Activated CD8-positive, alpha-beta T cell treated with anti-CD3 and anti-CD28 coated beads for 36 hours (primary cell): ENCODE measurements around the gene MYO18A. TPM values are rescaled to one million over a fixed set of nuclear protein-coding genes. Genes with fewer than 3 reads are reported as not detected.

ENCODE experiments used
- ATAC-seq: fragments of 200-7000 bp; cut with Tn5 transposase; one replicate; pipeline ENCODE4 v1.10.0; 2021; ENCODE audit warnings: mild to moderate bottlenecking, moderate library complexity
- CTCF ChIA-PET: fragments of 350-600 bp; sonication (Branson Sonifier 250); formaldehyde crosslinking; loops from one replicate; lab custom pipeline; 2021; ENCODE audit warnings: antibody characterized with exemption; lab: Charles Lee
- POLR2A ChIA-PET: fragments of 350-600 bp; sonication (Branson Sonifier 250); formaldehyde crosslinking; loops from one replicate; lab custom pipeline; 2021; ENCODE audit warnings: antibody characterized with exemption; lab: Charles Lee
- DNase-seq: peaks from one replicate; pipeline ENCODE4 v3.0.0-alpha.2; 2020
- H3K27ac Mint-ChIP-seq: one replicate; pipeline ENCODE4 v1.8.0; 2021; ENCODE audit warnings: mild to moderate bottlenecking, mixed read lengths
- H3K27me3 Mint-ChIP-seq: one replicate; pipeline ENCODE4 v1.8.0; 2021; ENCODE audit warnings: mixed read lengths
- H3K36me3 Mint-ChIP-seq: one replicate; pipeline ENCODE4 v1.8.0; 2021; ENCODE audit warnings: low read depth, mixed read lengths
- H3K4me1 Mint-ChIP-seq: one replicate; pipeline ENCODE4 v1.8.0; 2021; ENCODE audit warnings: low read depth, mixed read lengths
- H3K4me3 Mint-ChIP-seq: one replicate; pipeline ENCODE4 v1.8.0; 2021; ENCODE audit warnings: mild to moderate bottlenecking, moderate library complexity, mixed read lengths
- H3K9me3 Mint-ChIP-seq: one replicate; pipeline ENCODE4 v1.8.0; 2021; ENCODE audit warnings: mixed read lengths
- intact Hi-C: fragments of 100-400 bp; cut with micrococcal nuclease; formaldehyde crosslinking; loops from one replicate; pipeline ENCODE4 v1.10.0; 2022
- total RNA-seq, 2 experiments: library from RNA; stranded (reverse); gene quantifications; one replicate each; pipeline ENCODE4 v1.2.3, GENCODE V29; 2021
- TF ChIP-seq, protein P1 (sequence below): fragments of 200-600 bp; IDR thresholded peaks from one replicate; pipeline ENCODE4 v1.8.0; 2022; ENCODE audit warnings: antibody characterized with exemption, mild to moderate bottlenecking

Gene MYO18A
- total RNA-seq, 2 experiments from 2014 or later: 27.5 to 29.4 TPM

DNA sequence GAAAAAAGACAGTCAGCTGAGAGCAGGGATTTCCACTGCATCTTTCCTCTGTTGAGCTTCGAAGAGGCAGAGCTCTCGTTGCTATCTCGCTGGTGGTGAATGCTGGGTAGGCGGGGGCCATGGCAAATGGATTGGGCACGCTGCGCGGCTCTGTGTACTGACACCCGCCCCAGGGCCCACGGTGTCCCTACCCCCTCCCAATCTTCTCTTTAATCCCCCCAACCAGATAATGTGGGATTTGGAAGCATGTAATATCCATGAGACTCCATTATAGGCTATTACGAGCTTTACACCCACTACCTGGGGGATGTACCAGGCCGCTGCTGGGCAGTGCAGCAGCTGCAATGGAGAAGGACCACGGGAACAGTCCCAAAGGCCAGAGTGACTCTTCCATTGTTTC, 129.0 kb downstream of the MYO18A start:
- ATAC-seq (no peak), DNase-seq (no peak)
- Mint-ChIP-seq H3K4me3 (no peak overlapping the region), H3K27me3 (no peaks in the 10 kb centered on the region), H3K9me3 (no peaks in the 10 kb centered on the region), H3K36me3 (no peaks in the 10 kb centered on the region), H3K27ac (no peak overlapping the region), H3K4me1 (peaks cover 5% of the 10 kb centered on the region)
- ChIA-PET POLR2A (interaction anchor here (0.6 to 0.9 kb wide), 2 partner anchors 14 to 50 kb away, joined by 3 to 6 read pairs; no protein-coding TSS in a partner anchor), CTCF (interaction anchor here (0.7 to 3.8 kb wide), 2 partner anchors 45 to 65 kb away, joined by 3 to 16 read pairs; no protein-coding TSS in a partner anchor)
- intact Hi-C loops: no loop called here
- TF ChIP-seq, protein P1, sequence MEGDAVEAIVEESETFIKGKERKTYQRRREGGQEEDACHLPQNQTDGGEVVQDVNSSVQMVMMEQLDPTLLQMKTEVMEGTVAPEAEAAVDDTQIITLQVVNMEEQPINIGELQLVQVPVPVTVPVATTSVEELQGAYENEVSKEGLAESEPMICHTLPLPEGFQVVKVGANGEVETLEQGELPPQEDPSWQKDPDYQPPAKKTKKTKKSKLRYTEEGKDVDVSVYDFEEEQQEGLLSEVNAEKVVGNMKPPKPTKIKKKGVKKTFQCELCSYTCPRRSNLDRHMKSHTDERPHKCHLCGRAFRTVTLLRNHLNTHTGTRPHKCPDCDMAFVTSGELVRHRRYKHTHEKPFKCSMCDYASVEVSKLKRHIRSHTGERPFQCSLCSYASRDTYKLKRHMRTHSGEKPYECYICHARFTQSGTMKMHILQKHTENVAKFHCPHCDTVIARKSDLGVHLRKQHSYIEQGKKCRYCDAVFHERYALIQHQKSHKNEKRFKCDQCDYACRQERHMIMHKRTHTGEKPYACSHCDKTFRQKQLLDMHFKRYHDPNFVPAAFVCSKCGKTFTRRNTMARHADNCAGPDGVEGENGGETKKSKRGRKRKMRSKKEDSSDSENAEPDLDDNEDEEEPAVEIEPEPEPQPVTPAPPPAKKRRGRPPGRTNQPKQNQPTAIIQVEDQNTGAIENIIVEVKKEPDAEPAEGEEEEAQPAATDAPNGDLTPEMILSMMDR: no peak

GRCh38 chr17:29050176-29050575, 130.0 kb downstream of the MYO18A start:
- H3K27me3 Mint-ChIP-seq: no peaks in the 10 kb centered on the region

DNA sequence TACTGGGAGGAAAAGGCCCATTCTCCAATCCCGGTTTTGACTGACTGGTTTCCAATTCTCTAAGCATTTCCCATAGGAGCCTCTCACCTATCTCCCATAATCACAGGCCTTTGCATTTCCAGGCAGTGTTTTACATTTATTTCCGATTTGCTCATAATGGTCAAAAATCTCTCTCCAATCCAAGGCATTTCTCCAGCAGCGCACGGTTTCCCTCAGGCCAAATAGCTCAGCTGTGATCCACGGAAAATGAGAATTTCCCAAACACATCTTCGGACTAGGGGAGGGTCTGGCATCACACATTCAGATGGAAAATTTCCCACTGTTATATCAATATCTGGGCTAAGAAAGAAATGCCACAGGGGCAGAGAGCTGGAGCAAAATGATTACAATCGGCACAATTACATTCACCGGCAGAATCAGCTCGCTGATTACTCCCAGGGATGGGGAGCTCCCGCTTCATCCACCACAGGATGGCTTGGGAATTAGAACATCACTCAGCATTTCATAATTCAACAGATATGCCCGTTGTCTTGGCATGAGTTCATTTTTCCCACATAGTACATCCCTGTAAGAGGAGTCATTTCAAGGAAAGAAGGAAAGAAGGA, 130.6 kb downstream of the MYO18A start:
- Mint-ChIP-seq H3K4me1 (peaks cover 5% of the 10 kb centered on the region), H3K9me3 (no peaks in the 10 kb centered on the region), H3K27ac (no peak overlapping the region), H3K36me3 (no peaks in the 10 kb centered on the region), H3K4me3 (no peak overlapping the region), H3K27me3 (no peaks in the 10 kb centered on the region)
- DNase-seq: no peak
- ChIA-PET CTCF (interaction anchor here (3.8 kb wide), 1 partner anchor 67 kb away, joined by 16 read pairs; no protein-coding TSS in a partner anchor), POLR2A (no interaction called here)
- TF ChIP-seq, protein P1: no peak
- no peak for ATAC-seq
- intact Hi-C loops: no loop called here

More at GRCh38 chr17:29050176-29050575, 130.0 kb downstream of the MYO18A start:
- H3K4me3 Mint-ChIP-seq: no peak overlapping the region
- no peak for DNase-seq
- TF ChIP-seq, protein P1: no peak
- H3K27ac Mint-ChIP-seq: no peak overlapping the region
- POLR2A ChIA-PET: no interaction called here
- CTCF ChIA-PET: interaction anchor here (0.7 to 3.8 kb wide), 2 partner anchors 46 to 66 kb away, joined by 3 to 16 read pairs; no protein-coding TSS in a partner anchor
- no peak for ATAC-seq
- no peaks in the 10 kb centered on the region for H3K9me3 Mint-ChIP-seq
- H3K4me1 Mint-ChIP-seq: peaks cover 5% of the 10 kb centered on the region
- no peaks in the 10 kb centered on the region for H3K36me3 Mint-ChIP-seq
- intact Hi-C loops: no loop called here

GRCh38 chr17:29048440-29049368, 131.5 kb downstream of the MYO18A start:
- peak; percentile 20 for ATAC-seq
- H3K9me3 Mint-ChIP-seq: no peaks in the 10 kb centered on the region

More at GRCh38 chr17:29048440-29049368, 131.5 kb downstream of the MYO18A start:
- Mint-ChIP-seq H3K4me1 (peaks cover 5% of the 10 kb centered on the region), H3K27me3 (no peaks in the 10 kb centered on the region), H3K36me3 (no peaks in the 10 kb centered on the region), H3K27ac (no peak overlapping the region), H3K4me3 (no peak overlapping the region)
- ChIA-PET POLR2A (interaction anchor here (0.7 kb wide), 1 partner anchor 13 kb away, joined by 3 read pairs; no protein-coding TSS in a partner anchor), CTCF (interaction anchor here (1.0 to 3.8 kb wide), 6 partner anchors 8 to 200 kb away, joined by 3 to 18 read pairs (median 4); no protein-coding TSS in a partner anchor)
- no peak for DNase-seq
- intact Hi-C loops: no loop called here
- TF ChIP-seq, protein P1: no peak
